HepG2 (cell line): ENCODE results near the gene NMNAT3. TPM values are rescaled to one million over a fixed set of nuclear protein-coding genes. Genes with fewer than 3 reads are reported as not detected.
A peak's percentile ranks its signal among the peaks of the same experiment; 100 is the strongest.

ENCODE experiments used
- ATAC-seq: fragments of 200-7000 bp; cut with Tn5 transposase; 3 replicates; pipeline ENCODE4 v1.9.1; 2020; ENCODE audit warnings: mild to moderate bottlenecking, moderate library complexity
- BruUV-seq: library from RNA; stranded (reverse); fragments of 400-500 nt; replicated peaks from 2 replicates; lab custom pipeline; 2021; lab: Mats Ljungman, UMichigan
- CTCF ChIA-PET: fragments of 300-600 bp; formaldehyde crosslinking; extraction: SDS; loops from one replicate; lab custom pipeline; 2021; ENCODE audit warnings: low total read pairs, inconsistent platforms, low intra/inter-chr PET ratio; lab: Yijun Ruan, JAX
- POLR2A ChIA-PET: fragments of 350-600 bp; sonication (Branson Sonifier 250); formaldehyde crosslinking; loops from one replicate; lab custom pipeline; 2020; ENCODE audit warnings: antibody characterized with exemption, inconsistent platforms; lab: Yijun Ruan, JAX
- DNase-seq: peaks from one replicate; pipeline ENCODE4 v3.0.0-alpha.2; 2015; ENCODE audit warnings: low spot score
- FAIRE-seq: peaks from 3 replicates; lab custom pipeline; 2011; peaks lifted over from hg19 to GRCh38; lab: Jason Lieb, UNC
- H2AFZ ChIP-seq: one replicate; pipeline ENCODE4 v1.6.1; 2011; ENCODE audit warnings: low read length, inconsistent platforms
- H3K27ac ChIP-seq: fragments of 300-600 bp; 3 replicates; pipeline ENCODE4 v1.8.0; 2011; ENCODE audit warnings: mixed run types, mild to moderate bottlenecking, mixed read lengths, low read length, inconsistent platforms; ENCODE audit not compliant: insufficient read depth; ENCODE audit errors: extremely low read length
- H3K27me3 ChIP-seq, 2 experiments: fragments of 200-600 bp in 1 of 2; 2 replicates in 1 of 2; 3 replicates in 1 of 2; pipeline versions ENCODE4 v1.6.0 to v1.8.0; 2011; ENCODE audit warnings: low read length in 2 of 2, mild to moderate bottlenecking in 2 of 2, moderate library complexity in 2 of 2, inconsistent platforms in 1 of 2; ENCODE audit not compliant: insufficient read depth in 2 of 2, control insufficient read depth in 1 of 2
- H3K36me3 ChIP-seq, 2 experiments: fragments of 200-600 bp in 1 of 2; replicated peaks in 1 of 2; 2 replicates in 1 of 2; 3 replicates in 1 of 2; pipeline versions ENCODE4 v1.5.1 to v1.8.0; 2011; ENCODE audit warnings: low read length in 2 of 2, inconsistent platforms in 1 of 2; ENCODE audit not compliant: insufficient read depth in 2 of 2, control insufficient read depth in 1 of 2
- H3K4me1 ChIP-seq: 2 replicates; pipeline ENCODE4 v1.5.1; 2012; ENCODE audit warnings: low read length, inconsistent platforms; ENCODE audit not compliant: insufficient read depth
- H3K4me2 ChIP-seq: 2 replicates; pipeline ENCODE4 v1.6.0; 2011; ENCODE audit warnings: low read depth, low read length, inconsistent platforms
- H3K4me3 ChIP-seq, 3 experiments: fragments of 200-600 bp in 1 of 3; sonication (generic), shearing (Covaris generic) in 1 of 3; replicated peaks in 1 of 3; 2 replicates each; pipeline ENCODE4 v1.5.1; 2011 to 2016; ENCODE audit warnings: low read length in 3 of 3, inconsistent platforms in 2 of 3, low read depth in 2 of 3, mild to moderate bottlenecking in 2 of 3, control low read depth in 1 of 3, mixed read lengths in 1 of 3; ENCODE audit not compliant: insufficient read depth in 1 of 3
- H3K79me2 ChIP-seq: one replicate; pipeline ENCODE4 v1.6.1; 2011; ENCODE audit warnings: low read length, inconsistent platforms; ENCODE audit not compliant: insufficient read depth
- H3K9ac ChIP-seq: 2 replicates; pipeline ENCODE4 v1.6.0; 2011; ENCODE audit warnings: mild to moderate bottlenecking, low read depth, low read length, inconsistent platforms; ENCODE audit not compliant: insufficient read depth
- H3K9me3 ChIP-seq: 2 replicates; pipeline ENCODE4 v1.5.1; 2012; ENCODE audit warnings: mild to moderate bottlenecking, low read length
- H4K20me1 ChIP-seq: 2 replicates; pipeline ENCODE4 v1.6.0; 2011; ENCODE audit warnings: inconsistent platforms, mild to moderate bottlenecking, low read length, moderate library complexity; ENCODE audit not compliant: insufficient read depth
- FOXO1 ChIP-seq: sonication (generic); formaldehyde crosslinking; IDR thresholded peaks from 2 replicates; pipeline ENCODE4 v1.4.0; 2020; ENCODE audit warnings: missing genetic modification reagents
- GLI4 ChIP-seq: sonication (generic); formaldehyde crosslinking; IDR thresholded peaks from 2 replicates; pipeline ENCODE4 v1.5.1; 2020; ENCODE audit warnings: missing genetic modification reagents, mild to moderate bottlenecking, moderate library complexity, borderline replicate concordance
- MAFK ChIP-seq, 2 experiments: IDR thresholded peaks in 1 of 2; conservative IDR thresholded peaks in 1 of 2; 2 replicates each; pipeline ENCODE4 v1.6.1; 2011; ENCODE audit warnings: improper control_type of control experiment in 2 of 2, low read length in 2 of 2
- NKX3-1 ChIP-seq: sonication (generic); formaldehyde crosslinking; IDR thresholded peaks from 2 replicates; pipeline ENCODE4 v1.5.0; 2020; ENCODE audit warnings: missing genetic modification reagents
- PRMT3 ChIP-seq: sonication (generic); formaldehyde crosslinking; IDR thresholded peaks from 2 replicates; pipeline ENCODE4 v1.8.1; 2022; ENCODE audit warnings: low read depth, mild to moderate bottlenecking, moderate library complexity, missing genetic modification reagents, borderline replicate concordance
- SMAD9 ChIP-seq: sonication (generic); formaldehyde crosslinking; IDR thresholded peaks from 2 replicates; pipeline ENCODE4 v1.5.1; 2020; ENCODE audit warnings: mild to moderate bottlenecking, missing genetic modification reagents
- ZNF3 ChIP-seq: IDR thresholded peaks from 2 replicates; pipeline ENCODE4 v1.7.0; 2017; ENCODE audit warnings: inconsistent platforms
- ZNF530 ChIP-seq: sonication (generic); formaldehyde crosslinking; IDR thresholded peaks from 2 replicates; pipeline ENCODE4 v1.5.0; 2020; ENCODE audit warnings: low read depth, mild to moderate bottlenecking, missing genetic modification reagents
- ZNF713 ChIP-seq: sonication (generic); formaldehyde crosslinking; IDR thresholded peaks from 2 replicates; pipeline ENCODE4 v1.4.0; 2020; ENCODE audit warnings: mild to moderate bottlenecking, missing genetic modification reagents
- WGBS: methylation state at CpG from one replicate; pipeline ENCODE4 v1.1.6; 2017; ENCODE audit warnings: low lambda C conversion rate; 5-methylcytosine and 5-hydroxymethylcytosine counted together
- in situ Hi-C: cut with HindIII; loops from 2 replicates; pipeline ENCODE4 v1.10.0; 2017; ENCODE audit warnings: low pct_unique_long_range_greater_than_20kb; ENCODE audit not compliant: extremely low pct_ligation_motif_present
- intact Hi-C: fragments of 100-400 bp; cut with micrococcal nuclease; formaldehyde crosslinking; loops from one replicate; pipeline ENCODE4 v1.10.0; 2022; ENCODE audit not compliant: unreplicated experiment
- polyA plus RNA-seq, 8 experiments: library from polyadenylated mRNA; depleted of rRNA in 3 of 8; stranded (reverse) in 7 of 8; unstranded in 1 of 8; fragments of >200 nt; fragmentation: Illumina TruSeq in 4 of 8; extraction: Trizol in 4 of 8; gene quantifications; 2 replicates each; pipeline versions ENCODE4 v1.2.1 to v1.2.3, GENCODE V29; 2011 to 2016; ENCODE audit warnings: low read depth in 4 of 8, missing spikeins in 1 of 8, mixed read lengths in 1 of 8; ENCODE audit not compliant: insufficient read depth in 1 of 8
- total RNA-seq, 5 experiments: library from RNA; depleted of rRNA; stranded (reverse); fragments of >200 nt; fragmentation: Illumina TruSeq; extraction: Trizol; gene quantifications; 2 replicates each; pipeline ENCODE4 v1.2.3, GENCODE V29; 2016; ENCODE audit warnings: low read depth in 1 of 5
- TF ChIP-seq, protein P1 (sequence below): sonication (generic); formaldehyde crosslinking; IDR thresholded peaks from 2 replicates; pipeline ENCODE4 v1.5.0; 2020; ENCODE audit warnings: missing genetic modification reagents

NMNAT3 gene
- total and polyA plus RNA-seq, 2 of the 13 experiments (the other 11 are each of a cell fraction or from before 2014, with no cell fraction given), result 6.1 to 7.0 TPM

DNA sequence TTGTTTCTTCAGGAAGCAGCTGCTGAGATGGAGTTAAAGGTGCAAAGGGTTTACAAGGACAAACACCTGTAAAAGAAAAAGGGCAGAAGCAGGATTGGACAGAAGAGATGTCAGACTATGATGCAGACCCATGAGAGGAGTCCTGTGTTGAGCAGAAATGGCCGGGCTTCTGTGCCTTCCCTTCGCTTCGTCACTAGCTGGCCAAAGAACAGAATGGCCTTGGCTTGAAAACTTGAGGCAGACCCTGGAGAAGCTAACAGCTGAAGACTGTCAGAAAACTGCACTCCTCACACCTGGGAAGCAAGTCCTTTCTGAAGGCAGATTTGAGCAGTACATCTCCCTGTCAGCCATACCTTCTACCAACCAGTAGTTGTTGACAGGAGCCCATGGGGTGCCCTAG is 8.4 kb upstream of the NMNAT3 start (continued):
- TF ChIP-seq, protein P1, sequence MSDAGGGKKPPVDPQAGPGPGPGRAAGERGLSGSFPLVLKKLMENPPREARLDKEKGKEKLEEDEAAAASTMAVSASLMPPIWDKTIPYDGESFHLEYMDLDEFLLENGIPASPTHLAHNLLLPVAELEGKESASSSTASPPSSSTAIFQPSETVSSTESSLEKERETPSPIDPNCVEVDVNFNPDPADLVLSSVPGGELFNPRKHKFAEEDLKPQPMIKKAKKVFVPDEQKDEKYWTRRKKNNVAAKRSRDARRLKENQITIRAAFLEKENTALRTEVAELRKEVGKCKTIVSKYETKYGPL (CRISPR knock-in tag), result no peak
- no peak for TF ChIP-seq GLI4

- POLR2A ChIA-PET, result no interaction called here
These were observed 1.5 kb upstream of the NMNAT3 start for GRCh38 chr3:139679220-139679775.

More at GRCh38 chr3:139679220-139679775, 1.5 kb upstream of the NMNAT3 start:
- Histone ChIP-seq H3K36me3 (no peaks in the 10 kb centered on the region), H2AFZ (no peak overlapping the region), H3K27me3 (no peaks in the 10 kb centered on the region), H3K4me1 (peaks cover 9% of the 10 kb centered on the region), H3K4me3 (no peak overlapping the region), H3K9me3 (no peaks in the 10 kb centered on the region), H3K27ac (no peak overlapping the region), H3K4me2 (no peak overlapping the region), H3K9ac (no peak overlapping the region), H4K20me1 (no peaks in the 10 kb centered on the region), H3K79me2 (no peaks in the 10 kb centered on the region)
- TF ChIP-seq NKX3-1 (CRISPR knock-in tag), result no peak
- no peak for TF ChIP-seq ZNF3 (CRISPR knock-in tag)
- no peak for TF ChIP-seq SMAD9
- no peak for TF ChIP-seq PRMT3 (CRISPR knock-in tag)
- no peak for TF ChIP-seq ZNF530 (CRISPR knock-in tag)
- no peak for TF ChIP-seq ZNF713 (CRISPR knock-in tag)
- TF ChIP-seq FOXO1 (CRISPR knock-in tag), result no peak
- TF ChIP-seq MAFK (conservative IDR thresholded peaks at IDR 0.05 in 1 of 2, IDR thresholded peaks at IDR 0.05 in 1 of 2; ENCODE audit: low read length in 2 of 2), result peak; percentile 20 to 33; a peak in 1 of 4 replicates
- intact Hi-C loops, result no loop called here
- no peak for DNase-seq
- BruUV-seq, result no TSS peak
- FAIRE-seq, result no peak
- in situ Hi-C loops, result no loop called here
- WGBS, result 42% methylated on average over 5 of the region's 5 CpGs
- CTCF ChIA-PET, result no interaction called here
- no peak for ATAC-seq
